ENCODE measurements around the gene QSOX1.

- no peak for TF ChIP-seq CTCF (IDR thresholded peaks at IDR 0.05)
- no peak for TF ChIP-seq POLR2A (IDR thresholded peaks at IDR 0.05)
Observed at GRCh38 chr1:180112091-180112490, 42.6 kb upstream of the QSOX1 start.

Data from thyroid gland (tissue), 4 donors.